GM18951 (cell line): Measurements from ENCODE around the gene PRM1.

Experiments
- POLR2A ChIP-seq: IDR thresholded peaks from 4 replicates; pipeline ENCODE4 v1.6.1; 2011; ENCODE audit warnings: mild to moderate bottlenecking; ENCODE audit not compliant: insufficient read length, insufficient read depth; ENCODE audit errors: extremely low read depth
- in situ Hi-C: fragments of 300-500 bp; cut with MboI; formaldehyde crosslinking; loops from one replicate; pipeline ENCODE4 v1.12.0; 2022; ENCODE audit warnings: low sequenced_read_pairs, mixed read lengths, inconsistent platforms; ENCODE audit not compliant: unreplicated experiment

The PRM1 gene

DNA sequence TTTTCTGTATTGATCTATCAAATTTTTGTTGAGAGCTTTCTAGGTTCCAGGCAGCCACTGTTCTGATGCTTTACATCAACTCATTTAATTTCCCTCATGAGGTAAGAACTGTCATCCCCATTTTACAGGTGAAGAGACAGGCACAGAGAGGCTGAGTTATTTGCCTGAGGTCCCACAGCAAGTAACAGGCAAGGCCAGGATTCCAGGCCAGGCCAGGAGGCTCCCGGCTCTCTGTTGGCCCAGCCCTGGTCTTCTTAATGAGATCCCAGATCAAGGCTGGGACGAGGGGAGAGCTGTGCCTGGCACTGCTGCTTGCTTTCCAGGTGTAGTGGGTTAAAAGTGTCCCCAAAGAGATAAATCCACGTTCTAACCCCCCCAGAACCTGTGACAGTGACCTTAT is 41.7 kb upstream of the PRM1 start:
- no peak for TF ChIP-seq POLR2A
- in situ Hi-C loops, result no loop called here

DNA sequence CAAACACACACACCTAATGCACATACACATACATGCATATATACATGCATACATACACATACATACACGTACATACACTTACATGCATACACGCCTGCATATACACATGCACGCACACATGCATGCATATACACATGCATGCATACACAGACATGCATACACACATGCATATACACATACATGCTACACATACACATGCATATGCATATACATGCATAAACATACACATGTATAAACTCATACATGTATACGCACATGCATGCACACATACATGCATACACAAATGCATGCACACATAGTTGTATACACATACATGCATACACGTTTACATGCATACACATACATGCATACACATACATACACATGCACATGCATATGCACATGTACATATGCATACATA is 40.5 kb upstream of the PRM1 start:
- in situ Hi-C loops, result no loop called here
- no peak for TF ChIP-seq POLR2A

DNA sequence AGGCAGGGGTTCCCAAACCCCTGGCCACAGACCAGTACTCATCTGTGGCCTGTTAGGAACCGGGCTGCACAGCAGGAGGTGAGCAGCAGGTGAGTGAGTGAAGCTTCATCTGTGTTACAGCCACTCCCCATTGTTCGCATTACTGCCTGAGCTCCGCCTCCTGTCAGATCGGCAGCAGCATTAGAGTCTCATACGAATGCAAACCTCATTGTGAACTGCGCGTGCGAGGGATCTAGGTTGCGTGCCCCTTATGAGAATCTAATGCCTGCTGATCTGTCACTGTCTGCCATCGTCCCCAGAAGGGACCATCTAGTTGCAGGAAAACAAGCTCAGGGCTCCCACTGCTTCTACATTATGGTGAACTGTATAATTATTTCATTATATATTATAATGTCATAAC is 39.0 kb upstream of the PRM1 start:
- in situ Hi-C loops, result no loop called here
- no peak for TF ChIP-seq POLR2A

DNA sequence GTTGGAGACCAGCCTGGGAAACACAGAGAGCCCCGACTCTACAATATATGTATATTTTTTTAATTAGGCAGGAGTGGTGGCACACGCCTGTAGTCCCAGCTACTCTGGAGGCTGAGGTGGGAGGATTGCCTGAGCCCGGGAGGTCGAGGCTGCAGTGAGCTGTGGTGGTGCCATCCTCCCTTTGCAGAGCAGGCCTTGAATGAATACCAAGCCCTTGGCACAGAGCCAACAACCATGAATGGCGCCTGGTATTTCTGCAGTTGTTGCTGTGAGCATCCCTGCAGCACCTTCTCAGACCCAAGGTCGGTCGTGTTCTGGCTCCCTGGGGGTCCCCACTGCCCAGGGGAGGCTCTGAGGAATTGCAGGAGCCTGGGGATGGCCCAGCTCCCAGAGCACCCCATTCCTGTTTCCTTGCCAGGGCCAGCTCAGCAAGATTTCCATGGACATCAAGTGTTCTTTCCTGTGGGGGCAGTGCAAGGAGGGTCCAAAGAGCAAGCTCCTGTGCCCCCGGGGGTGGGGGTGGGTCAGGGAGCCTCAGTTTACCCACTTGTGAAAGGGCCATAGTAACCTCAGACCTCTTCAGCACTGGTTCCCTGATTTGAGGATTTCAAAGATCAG is 38.5 kb upstream of the PRM1 start:
- no peak for TF ChIP-seq POLR2A
- in situ Hi-C loops, result no loop called here

DNA sequence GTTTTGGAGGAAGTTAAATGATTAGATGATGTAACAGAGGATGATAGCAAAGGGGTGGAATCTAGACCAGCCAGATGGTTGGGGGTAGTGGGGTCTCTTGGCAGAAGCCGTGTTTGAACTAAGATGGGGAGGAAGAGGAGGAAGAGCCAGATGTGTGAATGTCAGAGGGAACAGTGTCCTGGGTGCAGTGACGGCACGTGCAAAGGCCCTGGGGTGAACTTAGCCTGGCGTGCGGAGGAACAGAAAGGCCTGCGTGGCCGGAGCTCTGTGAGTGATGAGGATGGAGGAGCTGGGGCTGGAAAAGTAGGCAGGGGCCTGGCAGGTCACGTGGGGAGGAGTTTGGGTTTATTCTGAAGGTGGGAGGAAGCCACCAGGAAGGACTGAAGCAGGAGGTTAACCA is 37.7 kb upstream of the PRM1 start:
- TF ChIP-seq POLR2A, result no peak
- in situ Hi-C loops, result no loop called here

DNA sequence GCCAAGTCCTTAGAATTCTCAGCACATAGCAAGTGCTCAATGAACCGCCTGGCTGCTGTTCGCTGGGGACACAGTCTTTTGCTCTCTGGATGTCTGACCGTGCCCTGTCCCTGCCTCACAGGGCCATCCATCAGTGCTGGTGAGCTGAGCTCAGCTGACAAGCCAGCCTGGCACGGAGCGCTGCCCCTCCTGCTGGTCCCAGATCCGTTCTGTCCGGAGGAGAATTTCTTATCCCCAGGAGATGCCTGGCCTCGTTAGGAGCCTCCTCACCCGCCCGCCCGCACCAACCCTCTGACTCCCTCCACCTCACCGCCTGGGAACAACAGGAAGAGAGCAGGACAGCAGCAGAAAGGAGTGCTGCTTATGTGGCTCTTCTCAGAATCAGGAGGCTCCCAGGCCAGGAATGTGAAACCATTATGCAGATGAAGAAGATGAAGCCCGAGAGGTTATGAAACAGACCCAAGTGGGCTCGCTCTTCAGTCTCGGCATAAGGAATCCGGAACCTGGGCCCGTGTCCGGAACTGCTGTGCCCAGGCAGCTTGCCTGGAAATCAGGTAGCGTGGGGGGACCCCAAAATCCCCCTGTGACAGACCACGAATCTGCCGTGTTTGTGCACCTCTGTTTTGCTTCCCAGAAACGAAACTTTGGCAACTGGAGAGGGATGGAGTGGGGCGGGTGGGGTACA is 35.3 kb upstream of the PRM1 start:
- no peak for TF ChIP-seq POLR2A
- in situ Hi-C loops, result no loop called here

DNA sequence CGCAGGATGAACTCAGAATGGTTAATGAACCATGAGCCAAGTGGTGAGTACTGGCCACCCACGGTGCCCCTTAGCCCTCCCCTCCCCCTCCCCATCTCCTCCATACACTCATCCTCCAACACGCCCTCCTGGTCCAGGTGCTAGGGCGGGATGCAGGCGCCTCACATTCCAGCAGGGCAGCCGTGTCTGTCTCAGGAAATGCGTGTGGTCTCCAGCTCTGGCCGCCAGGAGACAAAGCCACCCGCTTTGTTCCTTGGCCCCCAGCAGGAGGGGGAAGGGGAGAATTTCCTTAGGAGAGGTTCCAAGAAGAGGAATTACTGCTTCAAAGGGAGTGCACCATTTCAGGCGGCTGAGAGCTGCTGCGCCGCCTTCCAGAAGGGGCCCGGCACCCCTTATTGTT is 34.4 kb upstream of the PRM1 start:
- in situ Hi-C loops, result no loop called here
- TF ChIP-seq POLR2A, result no peak

DNA sequence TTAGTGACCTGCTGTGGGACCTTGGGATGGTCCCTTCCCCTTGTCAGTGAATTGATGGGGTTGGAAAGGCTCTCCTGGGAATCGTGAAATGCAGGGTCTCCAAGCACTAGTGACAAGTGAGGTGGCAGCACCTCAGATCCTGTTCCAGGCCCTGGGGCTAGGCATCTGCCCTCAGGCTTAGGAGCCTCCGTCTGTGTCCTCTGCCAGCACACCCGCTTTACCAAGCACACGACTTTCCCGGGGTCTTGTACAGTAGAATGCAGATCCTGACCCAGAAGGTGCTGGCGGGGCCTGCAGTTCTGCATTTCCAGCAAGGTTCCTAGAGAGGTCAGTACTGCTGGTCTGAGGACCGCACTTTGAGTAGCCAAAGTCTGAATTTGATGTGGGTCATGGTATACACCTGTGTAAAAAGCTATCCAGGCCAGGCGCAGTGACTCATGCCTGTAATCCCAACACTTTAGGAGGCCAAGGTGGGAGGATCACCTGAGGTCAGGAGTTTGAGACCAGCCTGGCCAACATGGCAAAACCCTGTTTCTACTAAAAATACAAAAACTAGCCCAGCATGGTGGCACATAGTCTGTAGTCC is 33.3 kb upstream of the PRM1 start:
- in situ Hi-C loops, result no loop called here
- TF ChIP-seq POLR2A, result no peak

DNA sequence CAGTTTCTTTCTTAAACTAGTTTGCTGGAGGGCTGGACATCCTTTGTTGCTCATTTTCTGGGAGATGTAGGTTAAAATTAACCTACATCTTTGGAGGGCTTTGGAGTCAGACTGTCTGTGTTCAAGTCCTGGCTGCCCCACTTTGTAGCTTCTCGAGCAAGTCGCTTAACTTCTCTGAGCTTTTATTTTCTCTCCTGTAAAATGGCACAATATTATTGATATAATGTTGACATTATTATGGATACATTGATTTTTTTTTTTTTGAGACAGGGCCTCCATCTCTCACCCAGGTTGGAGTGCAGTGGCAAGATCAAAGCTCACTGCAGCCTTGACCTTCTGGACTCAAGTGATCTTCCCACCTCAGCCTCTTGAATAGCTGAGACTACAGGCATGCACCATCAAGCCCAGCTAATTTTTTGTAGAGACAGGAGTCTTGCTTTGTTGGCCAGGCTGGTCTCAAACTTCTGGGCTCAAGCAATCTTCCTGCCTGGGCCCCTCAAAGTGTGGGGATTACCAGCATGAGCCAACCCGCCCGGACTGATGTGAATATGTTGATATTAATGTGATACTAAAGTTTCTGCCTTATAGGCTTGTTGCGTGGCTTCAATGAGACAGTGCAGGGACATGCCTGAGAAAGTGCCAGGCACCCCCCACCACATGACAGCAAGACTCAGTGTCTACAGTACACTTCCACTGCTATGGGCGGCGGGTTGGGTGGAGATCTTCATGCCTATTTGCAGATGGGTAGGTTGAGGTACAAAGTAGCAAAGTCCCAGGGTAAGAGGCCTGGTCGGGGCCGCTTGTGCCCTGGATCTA is 32.6 kb upstream of the PRM1 start:
- TF ChIP-seq POLR2A, result no peak
- in situ Hi-C loops, result no loop called here

DNA sequence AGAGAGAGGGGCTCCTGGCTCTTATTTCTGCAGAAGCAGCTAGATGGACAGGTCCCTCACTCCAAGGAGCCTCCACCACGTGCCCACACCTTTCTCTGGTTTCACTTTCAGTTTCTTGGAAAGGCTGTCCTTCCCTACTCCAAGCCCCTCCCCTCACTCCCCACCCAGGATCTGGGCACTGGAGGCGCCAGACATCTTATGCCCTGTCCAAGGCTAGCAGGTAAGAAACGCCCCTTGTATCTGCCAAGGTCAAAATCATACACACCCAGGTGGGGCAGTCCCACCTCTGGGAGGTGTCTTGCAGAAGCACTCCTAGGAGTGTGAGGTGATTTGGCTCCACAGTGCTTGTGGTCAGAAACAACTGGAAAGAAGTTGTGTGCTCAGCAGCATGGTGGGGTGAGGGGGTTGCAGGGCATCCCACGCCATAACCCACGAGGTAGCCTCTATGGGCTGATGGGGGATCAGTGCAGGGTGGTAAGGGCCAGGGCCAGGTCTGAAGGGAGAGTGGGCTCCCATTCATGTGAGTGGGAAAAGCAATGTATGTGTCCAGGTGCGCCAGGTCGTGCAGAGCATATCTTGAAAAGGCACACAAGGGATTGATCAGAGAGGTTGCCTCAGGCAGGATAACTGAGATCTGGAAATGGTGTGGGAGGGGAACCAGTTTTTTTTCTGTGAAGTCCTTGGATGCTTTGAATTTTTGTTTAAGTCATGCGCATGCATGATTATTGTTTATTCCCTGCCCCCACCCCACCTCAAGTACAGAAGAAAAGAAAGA is 31.8 kb upstream of the PRM1 start:
- in situ Hi-C loops, result no loop called here
- TF ChIP-seq POLR2A, result no peak

DNA sequence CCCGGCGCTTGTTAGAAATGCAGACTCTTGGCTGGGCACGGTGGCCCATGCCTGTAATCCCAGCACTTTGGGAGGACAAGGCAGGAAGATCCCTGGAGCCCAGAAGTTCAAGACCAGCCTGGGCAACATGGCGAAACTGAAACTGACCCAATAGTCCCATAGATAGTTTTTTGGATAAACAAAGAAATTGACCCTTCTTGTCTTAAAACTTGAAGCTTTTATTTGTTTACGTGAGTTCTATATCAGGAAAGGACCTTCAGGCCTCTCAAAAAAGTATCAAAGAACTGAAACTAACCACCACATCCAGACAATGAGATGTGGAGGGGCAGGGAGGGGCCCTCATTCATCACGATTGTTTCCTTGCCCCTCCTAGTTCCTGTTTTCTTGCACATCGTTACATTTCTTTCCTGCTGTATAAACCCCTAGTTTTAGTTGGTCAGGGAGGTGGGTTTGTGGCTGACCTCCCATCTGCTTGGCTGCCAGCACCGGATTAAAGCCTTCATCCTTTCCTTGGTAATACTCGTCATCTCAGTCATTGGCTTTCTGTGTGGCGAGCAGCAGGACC is 29.9 kb upstream of the PRM1 start:
- in situ Hi-C loops, result no loop called here
- no peak for TF ChIP-seq POLR2A

DNA sequence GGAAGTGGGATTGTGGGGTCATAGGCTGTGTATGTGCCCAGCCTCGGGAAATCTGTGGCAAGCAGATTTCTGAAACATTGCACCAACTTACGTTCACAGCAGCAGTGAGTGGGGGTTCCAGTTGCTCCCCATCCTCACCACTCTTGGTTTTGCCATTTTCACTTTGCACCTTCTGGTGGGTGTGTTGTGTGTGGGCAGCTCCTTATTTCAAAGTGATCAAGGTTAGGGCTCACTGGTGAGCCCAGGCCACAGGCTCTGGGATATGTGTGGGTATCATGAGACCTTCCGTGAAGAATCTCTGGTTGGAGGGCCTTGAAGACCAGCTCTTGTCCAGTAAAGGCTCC is 29.5 kb upstream of the PRM1 start:
- TF ChIP-seq POLR2A, result no peak
- in situ Hi-C loops, result no loop called here
